ENCODE results near the gene SSX4.
"Not testable (repeated sequence)": the region's sequence is repeated elsewhere in the genome, so short reads cannot be mapped to it uniquely, and the experiment has no call there.

The SSX4 gene, protein sequence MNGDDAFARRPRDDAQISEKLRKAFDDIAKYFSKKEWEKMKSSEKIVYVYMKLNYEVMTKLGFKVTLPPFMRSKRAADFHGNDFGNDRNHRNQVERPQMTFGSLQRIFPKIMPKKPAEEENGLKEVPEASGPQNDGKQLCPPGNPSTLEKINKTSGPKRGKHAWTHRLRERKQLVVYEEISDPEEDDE

DNA sequence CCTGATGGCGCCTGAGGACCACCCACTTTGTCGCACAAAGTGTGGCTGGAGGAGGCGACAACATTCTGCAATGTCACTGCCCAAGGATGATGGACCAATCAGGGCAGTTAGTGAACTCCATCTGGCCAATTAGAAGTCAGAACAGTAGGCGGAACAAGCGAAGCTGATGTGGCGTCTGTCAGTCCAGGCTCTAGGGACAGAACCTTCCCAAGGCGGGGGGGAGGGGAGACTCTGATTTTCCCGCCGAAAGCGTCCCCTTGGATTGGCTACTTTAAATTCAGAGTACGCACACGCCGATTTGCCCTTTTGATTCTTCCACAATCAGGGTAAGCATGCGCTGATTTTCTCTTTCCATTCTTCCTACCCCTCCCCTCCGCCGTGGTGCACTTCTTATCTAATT lies at the start of gene SSX4:
TSS of gene SSX4 (plus strand) at position 301 of the 400 bp plus-strand sequence. CDS start 515 bp downstream, outside the sequence.
- DNase-seq (ENCODE audit: low spot score); H3K4me3 Mint-ChIP-seq; H3K27ac Mint-ChIP-seq; H3K4me1 Mint-ChIP-seq (ENCODE audit: low read depth); H3K36me3 Mint-ChIP-seq (ENCODE audit: low read depth); H3K27me3 Mint-ChIP-seq (ENCODE audit: low read depth); H3K9me3 Mint-ChIP-seq: not testable (repeated sequence)

DNA sequence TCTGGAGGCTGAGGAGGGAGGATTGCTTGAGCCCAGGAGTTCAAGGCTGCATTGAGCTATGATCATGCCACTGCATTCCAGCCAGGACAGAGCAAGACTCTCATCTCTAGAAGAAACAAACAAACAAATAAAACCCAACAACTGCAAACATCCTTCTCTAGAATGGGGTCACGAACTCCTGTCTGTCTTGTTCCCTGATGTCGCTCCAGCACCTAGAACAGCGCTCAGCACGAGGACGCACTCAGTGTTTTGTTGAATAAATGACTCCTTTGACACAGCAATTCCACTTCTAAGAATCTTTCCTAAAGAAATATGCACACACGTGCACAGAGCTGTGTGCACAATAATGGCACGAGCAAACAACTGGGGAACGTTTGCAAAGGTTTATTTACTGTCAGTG lies 37.3 kb upstream of the SSX4 start:
- not testable (repeated sequence) for H3K27ac Mint-ChIP-seq

DNA sequence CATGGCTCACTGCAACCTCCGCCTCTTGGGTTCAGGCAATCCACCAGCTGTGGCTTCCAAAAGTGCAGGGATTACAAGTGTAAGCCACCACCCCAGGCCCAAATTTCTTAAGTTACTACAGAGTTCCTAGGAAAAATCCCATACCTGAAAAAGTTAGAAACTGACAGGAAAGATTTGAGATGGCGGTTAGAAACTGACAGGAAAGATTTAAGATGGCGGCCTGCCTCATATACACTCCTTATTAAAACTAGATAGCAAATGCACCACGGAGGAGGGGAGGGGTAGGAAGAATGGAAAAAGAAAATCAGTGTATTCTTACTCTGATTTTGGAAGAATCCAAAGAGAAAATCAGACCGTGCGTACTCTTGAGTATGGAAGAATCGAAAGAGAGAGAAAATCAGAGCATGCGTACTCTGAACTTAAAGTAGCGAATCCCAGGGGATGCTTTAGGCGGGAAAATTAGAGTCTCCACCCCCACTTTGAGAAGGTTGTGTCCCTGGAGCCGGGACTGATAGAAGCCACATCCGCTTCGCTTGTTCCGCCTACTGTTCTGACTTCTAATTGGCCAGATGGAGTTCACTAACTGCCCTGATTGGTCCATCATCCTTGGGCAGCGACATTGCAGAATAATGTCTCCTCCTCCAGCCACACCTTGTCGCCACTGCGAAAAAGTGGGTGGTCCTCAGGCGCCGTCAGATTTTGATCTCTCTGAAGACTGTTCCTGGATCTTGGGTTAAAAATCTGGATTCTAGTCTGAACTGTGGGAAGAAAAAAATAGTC lies 26.8 kb upstream of the SSX4 start, which contains the start of gene SSX3:
TSS of gene SSX3 (minus strand) at position 389 of the 780 bp plus-strand sequence. CDS start 1,454 bp downstream, outside the sequence.
- H3K27me3 Mint-ChIP-seq (ENCODE audit: low read depth), result not testable (repeated sequence)

More for the DNA sequence above, 37.3 kb upstream of the SSX4 start:
- not testable (repeated sequence) for H3K27me3 Mint-ChIP-seq (ENCODE audit: low read depth); H3K4me1 Mint-ChIP-seq (ENCODE audit: low read depth); H3K9me3 Mint-ChIP-seq; DNase-seq (ENCODE audit: low spot score); H3K4me3 Mint-ChIP-seq; H3K36me3 Mint-ChIP-seq (ENCODE audit: low read depth)

DNA sequence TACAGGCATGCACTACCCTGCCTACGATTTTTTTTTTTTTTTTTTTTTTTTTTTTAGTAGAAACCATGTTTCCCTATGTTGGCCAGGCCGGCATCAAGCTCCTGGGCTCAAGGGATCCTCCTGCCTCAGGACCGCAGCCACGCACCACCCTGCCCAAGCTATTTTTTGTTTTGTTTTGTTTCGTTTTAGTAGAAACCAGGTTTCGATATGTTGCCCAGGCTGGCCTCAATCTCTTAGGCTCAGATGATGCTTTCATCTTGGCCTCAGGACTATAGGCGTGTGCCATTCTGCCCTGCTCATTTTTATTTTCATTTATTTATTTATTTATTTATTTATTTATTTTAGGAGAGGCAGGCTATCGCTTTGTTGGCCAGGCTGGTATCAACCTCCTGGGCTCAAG lies 25.7 kb upstream of the SSX4 start:
- Mint-ChIP-seq H3K4me1 (ENCODE audit: low read depth) (no peaks in the 10 kb centered on the region), H3K9me3 (no peaks in the 10 kb centered on the region), H3K27ac (no peak overlapping the region), H3K4me3 (no peak overlapping the region), H3K36me3 (ENCODE audit: low read depth) (no peaks in the 10 kb centered on the region), H3K27me3 (ENCODE audit: low read depth) (no peaks in the 10 kb centered on the region)
- no peak for DNase-seq (ENCODE audit: low spot score)

More for the DNA sequence above, 26.8 kb upstream of the SSX4 start, which contains the start of gene SSX3:
- not testable (repeated sequence) for H3K4me3 Mint-ChIP-seq; DNase-seq (ENCODE audit: low spot score); H3K27ac Mint-ChIP-seq; H3K4me1 Mint-ChIP-seq (ENCODE audit: low read depth); H3K36me3 Mint-ChIP-seq (ENCODE audit: low read depth); H3K9me3 Mint-ChIP-seq

DNA sequence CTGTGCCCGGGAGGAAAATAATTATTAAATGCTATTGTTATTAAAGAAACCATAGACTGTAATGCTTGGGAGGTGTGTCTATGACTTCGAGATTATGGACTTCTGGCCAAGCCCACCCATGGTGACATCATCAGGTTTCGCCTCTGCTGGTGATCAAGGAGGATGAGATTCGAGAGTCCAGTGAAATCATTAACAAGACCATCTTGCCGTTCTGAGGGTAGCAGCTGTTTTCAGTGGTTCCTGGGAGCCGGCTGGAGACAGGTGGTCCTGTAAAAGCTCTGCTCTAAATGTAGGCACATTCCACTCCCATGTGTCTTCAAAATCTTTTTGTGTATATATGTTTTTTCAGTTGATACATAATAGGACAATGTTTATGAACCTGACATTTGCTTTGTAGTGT lies 24.1 kb upstream of the SSX4 start:
- H3K27ac Mint-ChIP-seq; DNase-seq (ENCODE audit: low spot score); H3K4me1 Mint-ChIP-seq (ENCODE audit: low read depth); H3K9me3 Mint-ChIP-seq; H3K4me3 Mint-ChIP-seq; H3K27me3 Mint-ChIP-seq (ENCODE audit: low read depth); H3K36me3 Mint-ChIP-seq (ENCODE audit: low read depth): not testable (repeated sequence)

DNA sequence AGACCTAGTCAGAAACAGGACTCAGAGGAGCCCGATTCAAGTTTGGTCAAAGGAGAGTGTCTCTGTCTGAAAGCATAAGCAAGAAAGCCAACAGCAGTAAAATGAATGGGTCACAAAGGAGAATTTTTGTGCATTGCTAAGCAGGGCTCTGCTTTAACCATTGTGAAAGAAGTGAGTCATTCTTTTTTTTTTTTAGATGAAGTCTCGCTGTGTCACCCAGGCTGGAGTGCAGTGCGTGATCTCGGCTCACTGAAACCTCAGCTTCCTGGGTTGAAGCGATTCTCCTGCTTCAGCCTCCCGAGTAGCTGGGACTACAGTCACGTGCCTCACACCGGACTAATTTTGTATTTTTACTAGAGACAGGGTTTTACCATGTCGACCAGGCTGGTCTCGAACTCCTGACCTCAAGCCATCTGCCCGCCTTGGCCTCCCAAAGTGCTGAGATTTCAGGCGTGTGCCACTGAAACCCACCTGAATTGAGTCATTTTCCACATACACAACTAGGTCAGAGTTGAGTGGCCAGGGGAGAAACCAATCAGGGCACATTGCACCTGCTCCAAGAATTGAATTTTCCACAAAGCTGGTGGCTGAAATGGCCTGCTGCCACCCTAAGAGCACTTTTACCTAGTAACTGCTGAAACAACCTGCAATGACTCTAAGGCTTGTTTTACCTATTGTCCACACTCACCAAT lies 15.5 kb upstream of the SSX4 start:
- H3K4me1 Mint-ChIP-seq (ENCODE audit: low read depth); H3K27me3 Mint-ChIP-seq (ENCODE audit: low read depth); H3K4me3 Mint-ChIP-seq; H3K36me3 Mint-ChIP-seq (ENCODE audit: low read depth); H3K9me3 Mint-ChIP-seq; H3K27ac Mint-ChIP-seq; DNase-seq (ENCODE audit: low spot score): not testable (repeated sequence)

DNA sequence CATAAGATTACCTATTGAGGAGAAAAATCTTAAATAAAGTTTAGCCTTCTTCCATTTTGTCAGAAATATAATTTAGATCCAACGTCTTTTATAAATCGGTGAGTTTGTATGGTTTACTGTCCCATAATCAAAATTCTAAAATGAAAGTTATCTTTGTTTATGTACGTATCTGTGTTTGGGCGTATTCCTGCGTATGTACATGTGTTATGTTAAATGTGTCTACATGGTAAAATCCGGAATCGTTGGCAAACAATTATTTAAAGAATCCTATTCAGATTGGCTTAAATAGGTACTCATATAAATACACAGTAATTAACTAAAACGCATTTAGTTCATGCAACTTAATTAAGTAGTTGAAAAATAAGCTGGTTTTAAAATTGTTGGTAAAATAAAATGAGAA lies 12.9 kb upstream of the SSX4 start:
- not testable (repeated sequence) for H3K4me1 Mint-ChIP-seq (ENCODE audit: low read depth); DNase-seq (ENCODE audit: low spot score); H3K27me3 Mint-ChIP-seq (ENCODE audit: low read depth); H3K9me3 Mint-ChIP-seq; H3K4me3 Mint-ChIP-seq; H3K36me3 Mint-ChIP-seq (ENCODE audit: low read depth); H3K27ac Mint-ChIP-seq

DNA sequence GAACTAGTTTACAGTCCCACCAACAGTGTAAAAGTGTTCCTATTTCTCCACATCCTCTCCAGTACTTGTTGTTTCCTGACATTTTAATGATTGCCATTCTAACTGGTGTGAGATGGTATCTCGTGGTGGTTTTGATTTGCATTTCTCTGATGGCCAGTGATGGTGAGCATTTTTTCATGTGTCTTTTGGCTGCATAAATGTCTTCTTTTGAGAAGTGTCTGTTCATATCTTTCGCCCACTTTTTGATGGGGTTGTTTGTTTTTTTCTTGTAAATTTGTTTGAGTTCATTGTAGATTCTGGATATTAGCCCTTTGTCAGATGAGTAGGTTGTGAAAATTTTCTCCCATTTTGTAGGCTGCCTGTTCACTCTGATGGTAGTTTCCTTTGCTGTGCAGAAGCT lies 13.6 kb downstream of the SSX4 start:
- H3K9me3 Mint-ChIP-seq; H3K4me3 Mint-ChIP-seq; H3K36me3 Mint-ChIP-seq (ENCODE audit: low read depth); H3K27me3 Mint-ChIP-seq (ENCODE audit: low read depth); H3K27ac Mint-ChIP-seq; H3K4me1 Mint-ChIP-seq (ENCODE audit: low read depth); DNase-seq (ENCODE audit: low spot score): not testable (repeated sequence)

DNA sequence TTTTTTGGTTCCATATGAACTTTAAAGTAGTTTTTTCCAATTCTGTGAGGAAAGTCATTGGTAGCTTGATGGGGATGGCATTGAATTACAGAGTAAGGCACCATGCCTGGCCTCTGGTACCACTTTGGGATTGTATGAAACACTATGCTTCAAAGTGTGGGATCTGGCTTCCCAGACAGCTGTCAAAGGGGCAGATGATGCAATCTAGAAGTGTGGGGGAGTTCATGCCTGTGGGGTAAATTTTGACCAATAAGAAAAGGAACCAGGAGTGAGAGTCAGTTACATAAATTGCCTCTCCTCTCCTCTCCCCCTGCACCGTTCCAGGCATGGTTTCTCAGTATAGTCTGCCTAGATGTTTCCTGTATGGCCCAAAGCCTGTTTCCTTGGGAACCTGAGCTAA lies 14.5 kb downstream of the SSX4 start:
- not testable (repeated sequence) for DNase-seq (ENCODE audit: low spot score); H3K9me3 Mint-ChIP-seq; H3K27ac Mint-ChIP-seq; H3K4me3 Mint-ChIP-seq; H3K27me3 Mint-ChIP-seq (ENCODE audit: low read depth); H3K4me1 Mint-ChIP-seq (ENCODE audit: low read depth); H3K36me3 Mint-ChIP-seq (ENCODE audit: low read depth)

DNA sequence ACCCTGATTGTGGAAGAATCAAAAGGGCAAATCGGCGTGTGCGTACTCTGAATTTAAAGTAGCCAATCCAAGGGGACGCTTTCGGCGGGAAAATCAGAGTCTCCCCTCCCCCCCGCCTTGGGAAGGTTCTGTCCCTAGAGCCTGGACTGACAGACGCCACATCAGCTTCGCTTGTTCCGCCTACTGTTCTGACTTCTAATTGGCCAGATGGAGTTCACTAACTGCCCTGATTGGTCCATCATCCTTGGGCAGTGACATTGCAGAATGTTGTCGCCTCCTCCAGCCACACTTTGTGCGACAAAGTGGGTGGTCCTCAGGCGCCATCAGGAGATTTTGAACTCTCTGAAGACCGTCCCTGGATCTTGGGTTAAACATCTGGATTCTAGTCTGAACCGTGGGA lies 28.5 kb downstream of the SSX4 start, which contains the start of gene SSX4B:
TSS of gene SSX4B (minus strand) at position 101 of the 400 bp plus-strand sequence. CDS start 588 bp downstream, outside the sequence.
- not testable (repeated sequence) for H3K4me1 Mint-ChIP-seq (ENCODE audit: low read depth); H3K27ac Mint-ChIP-seq; H3K4me3 Mint-ChIP-seq; DNase-seq (ENCODE audit: low spot score); H3K27me3 Mint-ChIP-seq (ENCODE audit: low read depth); H3K36me3 Mint-ChIP-seq (ENCODE audit: low read depth); H3K9me3 Mint-ChIP-seq

DNA sequence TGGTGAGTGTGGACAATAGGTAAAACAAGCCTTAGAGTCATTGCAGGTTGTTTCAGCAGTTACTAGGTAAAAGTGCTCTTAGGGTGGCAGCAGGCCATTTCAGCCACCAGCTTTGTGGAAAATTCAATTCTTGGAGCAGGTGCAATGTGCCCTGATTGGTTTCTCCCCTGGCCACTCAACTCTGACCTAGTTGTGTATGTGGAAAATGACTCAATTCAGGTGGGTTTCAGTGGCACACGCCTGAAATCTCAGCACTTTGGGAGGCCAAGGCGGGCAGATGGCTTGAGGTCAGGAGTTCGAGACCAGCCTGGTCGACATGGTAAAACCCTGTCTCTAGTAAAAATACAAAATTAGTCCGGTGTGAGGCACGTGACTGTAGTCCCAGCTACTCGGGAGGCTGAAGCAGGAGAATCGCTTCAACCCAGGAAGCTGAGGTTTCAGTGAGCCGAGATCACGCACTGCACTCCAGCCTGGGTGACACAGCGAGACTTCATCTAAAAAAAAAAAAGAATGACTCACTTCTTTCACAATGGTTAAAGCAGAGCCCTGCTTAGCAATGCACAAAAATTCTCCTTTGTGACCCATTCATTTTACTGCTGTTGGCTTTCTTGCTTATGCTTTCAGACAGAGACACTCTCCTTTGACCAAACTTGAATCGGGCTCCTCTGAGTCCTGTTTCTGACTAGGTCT lies 43.8 kb downstream of the SSX4 start:
- H3K27me3 Mint-ChIP-seq (ENCODE audit: low read depth); H3K36me3 Mint-ChIP-seq (ENCODE audit: low read depth); H3K27ac Mint-ChIP-seq; DNase-seq (ENCODE audit: low spot score); H3K4me3 Mint-ChIP-seq; H3K4me1 Mint-ChIP-seq (ENCODE audit: low read depth); H3K9me3 Mint-ChIP-seq: not testable (repeated sequence)

DNA sequence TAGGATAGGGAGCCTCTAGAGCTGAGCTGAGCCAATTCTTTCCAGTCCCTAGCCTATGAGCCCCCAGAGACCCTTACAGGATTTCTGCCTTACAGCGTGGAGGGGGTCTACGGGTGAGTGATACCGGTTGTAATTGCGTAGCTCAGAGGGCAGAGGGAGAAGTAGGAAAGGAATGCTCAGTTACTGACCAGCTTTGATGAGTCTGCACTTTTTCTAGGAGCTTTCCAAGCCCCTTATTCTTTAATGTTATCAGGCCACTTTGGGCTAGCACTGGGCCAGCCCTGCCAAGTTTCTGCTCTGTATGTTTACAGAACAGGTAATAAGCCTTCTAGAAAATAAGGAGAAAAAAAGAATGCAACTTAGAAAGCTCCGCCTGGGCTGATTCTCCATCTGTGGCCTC lies 46.3 kb downstream of the SSX4 start:
- H3K4me1 Mint-ChIP-seq (ENCODE audit: low read depth); DNase-seq (ENCODE audit: low spot score); H3K27me3 Mint-ChIP-seq (ENCODE audit: low read depth); H3K36me3 Mint-ChIP-seq (ENCODE audit: low read depth); H3K9me3 Mint-ChIP-seq; H3K27ac Mint-ChIP-seq; H3K4me3 Mint-ChIP-seq: not testable (repeated sequence)

DNA sequence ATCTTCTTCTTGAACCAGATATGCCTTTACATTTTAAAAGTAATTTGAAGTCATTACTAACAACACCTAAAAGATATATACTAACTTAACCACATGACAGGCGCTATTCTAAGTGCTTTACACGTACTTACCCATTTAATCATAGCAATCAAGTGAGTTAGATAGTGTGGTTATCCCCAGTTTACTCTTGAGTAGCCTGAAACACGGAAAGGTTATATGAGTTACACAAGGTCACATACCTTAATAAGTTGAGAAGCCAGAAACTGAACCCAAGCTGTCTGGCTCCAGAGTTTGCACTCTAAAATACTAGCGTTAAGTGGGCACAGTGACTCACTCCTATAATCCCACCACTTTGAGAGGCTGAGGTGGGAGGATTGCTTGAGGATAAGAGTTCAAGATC lies 46.8 kb downstream of the SSX4 start:
- not testable (repeated sequence) for DNase-seq (ENCODE audit: low spot score); H3K9me3 Mint-ChIP-seq; H3K36me3 Mint-ChIP-seq (ENCODE audit: low read depth); H3K4me3 Mint-ChIP-seq; H3K4me1 Mint-ChIP-seq (ENCODE audit: low read depth); H3K27me3 Mint-ChIP-seq (ENCODE audit: low read depth); H3K27ac Mint-ChIP-seq

DNA sequence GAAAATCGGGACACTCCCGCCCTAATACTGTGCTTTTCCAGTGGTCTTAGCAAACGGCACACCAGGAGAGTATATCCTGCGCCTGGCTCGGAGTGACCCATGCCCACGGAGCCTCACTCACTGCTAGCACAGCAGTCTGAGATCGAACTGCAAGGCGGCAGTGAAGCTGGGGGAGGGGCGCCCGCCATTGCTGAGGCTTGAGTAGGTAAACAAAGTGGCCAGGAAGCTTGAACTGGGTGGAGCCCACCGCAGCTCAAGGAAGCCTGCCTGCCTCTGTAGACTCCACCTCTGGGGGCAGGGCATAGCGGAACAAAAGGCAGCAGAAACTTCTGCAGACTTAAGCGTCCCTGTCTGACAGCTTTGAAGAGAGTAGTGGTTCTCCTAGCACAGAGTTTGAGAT lies 50.4 kb downstream of the SSX4 start:
- not testable (repeated sequence) for H3K4me3 Mint-ChIP-seq; H3K4me1 Mint-ChIP-seq (ENCODE audit: low read depth); H3K27me3 Mint-ChIP-seq (ENCODE audit: low read depth); H3K9me3 Mint-ChIP-seq; DNase-seq (ENCODE audit: low spot score); H3K27ac Mint-ChIP-seq; H3K36me3 Mint-ChIP-seq (ENCODE audit: low read depth)
